HepG2 (cell line): ENCODE data around the gene VPS37D. TPM values are rescaled to one million over a fixed set of nuclear protein-coding genes. Genes with fewer than 3 reads are reported as not detected.

Source experiments
- ATAC-seq: fragments of 200-7000 bp; cut with Tn5 transposase; 3 replicates; pipeline ENCODE4 v1.9.1; 2020; ENCODE audit warnings: mild to moderate bottlenecking, moderate library complexity
- BruUV-seq: library from RNA; stranded (reverse); fragments of 400-500 nt; replicated peaks from 2 replicates; lab custom pipeline; 2021; lab: Mats Ljungman, UMichigan
- CTCF ChIA-PET: fragments of 300-600 bp; formaldehyde crosslinking; extraction: SDS; loops from one replicate; lab custom pipeline; 2021; ENCODE audit warnings: low total read pairs, inconsistent platforms, low intra/inter-chr PET ratio; lab: Yijun Ruan, JAX
- POLR2A ChIA-PET: fragments of 350-600 bp; sonication (Branson Sonifier 250); formaldehyde crosslinking; loops from one replicate; lab custom pipeline; 2020; ENCODE audit warnings: antibody characterized with exemption, inconsistent platforms; lab: Yijun Ruan, JAX
- DNase-seq: peaks from one replicate; pipeline ENCODE4 v3.0.0-alpha.2; 2015; ENCODE audit warnings: low spot score
- FAIRE-seq: peaks from 3 replicates; lab custom pipeline; 2011; peaks lifted over from hg19 to GRCh38; lab: Jason Lieb, UNC
- H2AFZ ChIP-seq: one replicate; pipeline ENCODE4 v1.6.1; 2011; ENCODE audit warnings: low read length, inconsistent platforms
- H3K27ac ChIP-seq: fragments of 300-600 bp; 3 replicates; pipeline ENCODE4 v1.8.0; 2011; ENCODE audit warnings: mixed run types, mild to moderate bottlenecking, mixed read lengths, low read length, inconsistent platforms; ENCODE audit not compliant: insufficient read depth; ENCODE audit errors: extremely low read length
- H3K27me3 ChIP-seq, 2 experiments: fragments of 200-600 bp in 1 of 2; 2 replicates in 1 of 2; 3 replicates in 1 of 2; pipeline versions ENCODE4 v1.6.0 to v1.8.0; 2011; ENCODE audit warnings: low read length in 2 of 2, mild to moderate bottlenecking in 2 of 2, moderate library complexity in 2 of 2, inconsistent platforms in 1 of 2; ENCODE audit not compliant: insufficient read depth in 2 of 2, control insufficient read depth in 1 of 2
- H3K36me3 ChIP-seq, 2 experiments: fragments of 200-600 bp in 1 of 2; replicated peaks in 1 of 2; 2 replicates in 1 of 2; 3 replicates in 1 of 2; pipeline versions ENCODE4 v1.5.1 to v1.8.0; 2011; ENCODE audit warnings: low read length in 2 of 2, inconsistent platforms in 1 of 2; ENCODE audit not compliant: insufficient read depth in 2 of 2, control insufficient read depth in 1 of 2
- H3K4me1 ChIP-seq: 2 replicates; pipeline ENCODE4 v1.5.1; 2012; ENCODE audit warnings: low read length, inconsistent platforms; ENCODE audit not compliant: insufficient read depth
- H3K4me2 ChIP-seq: 2 replicates; pipeline ENCODE4 v1.6.0; 2011; ENCODE audit warnings: low read depth, low read length, inconsistent platforms
- H3K4me3 ChIP-seq, 3 experiments: fragments of 200-600 bp in 1 of 3; sonication (generic), shearing (Covaris generic) in 1 of 3; replicated peaks in 1 of 3; 2 replicates each; pipeline ENCODE4 v1.5.1; 2011 to 2016; ENCODE audit warnings: low read length in 3 of 3, inconsistent platforms in 2 of 3, low read depth in 2 of 3, mild to moderate bottlenecking in 2 of 3, control low read depth in 1 of 3, mixed read lengths in 1 of 3; ENCODE audit not compliant: insufficient read depth in 1 of 3
- H3K79me2 ChIP-seq: one replicate; pipeline ENCODE4 v1.6.1; 2011; ENCODE audit warnings: low read length, inconsistent platforms; ENCODE audit not compliant: insufficient read depth
- H3K9ac ChIP-seq: 2 replicates; pipeline ENCODE4 v1.6.0; 2011; ENCODE audit warnings: mild to moderate bottlenecking, low read depth, low read length, inconsistent platforms; ENCODE audit not compliant: insufficient read depth
- H3K9me3 ChIP-seq: 2 replicates; pipeline ENCODE4 v1.5.1; 2012; ENCODE audit warnings: mild to moderate bottlenecking, low read length
- H4K20me1 ChIP-seq: 2 replicates; pipeline ENCODE4 v1.6.0; 2011; ENCODE audit warnings: inconsistent platforms, mild to moderate bottlenecking, low read length, moderate library complexity; ENCODE audit not compliant: insufficient read depth
- DMAP1 ChIP-seq: IDR thresholded peaks from 2 replicates; pipeline ENCODE4 v1.6.1; 2016
- HNRNPL ChIP-seq: fragments of 200-400 bp; formaldehyde crosslinking; IDR thresholded peaks from 2 replicates; pipeline ENCODE4 v1.6.1; 2017; ENCODE audit warnings: mild to moderate bottlenecking, low read depth, low read length
- MTF2 ChIP-seq: sonication (generic); formaldehyde crosslinking; IDR thresholded peaks from 2 replicates; pipeline ENCODE4 v1.5.0; 2020; ENCODE audit warnings: missing genetic modification reagents, borderline replicate concordance
- ZBTB1 ChIP-seq: sonication (generic); formaldehyde crosslinking; IDR thresholded peaks from 2 replicates; pipeline ENCODE4 v1.4.0; 2020; ENCODE audit warnings: missing genetic modification reagents, borderline replicate concordance
- ZMYM3 ChIP-seq: sonication (generic); formaldehyde crosslinking; IDR thresholded peaks from 2 replicates; pipeline ENCODE4 v1.5.1; 2020; ENCODE audit warnings: mild to moderate bottlenecking, missing genetic modification reagents
- WGBS: methylation state at CpG from one replicate; pipeline ENCODE4 v1.1.6; 2017; ENCODE audit warnings: low lambda C conversion rate; 5-methylcytosine and 5-hydroxymethylcytosine counted together
- in situ Hi-C: cut with HindIII; loops from 2 replicates; pipeline ENCODE4 v1.10.0; 2017; ENCODE audit warnings: low pct_unique_long_range_greater_than_20kb; ENCODE audit not compliant: extremely low pct_ligation_motif_present
- intact Hi-C: fragments of 100-400 bp; cut with micrococcal nuclease; formaldehyde crosslinking; loops from one replicate; pipeline ENCODE4 v1.10.0; 2022; ENCODE audit not compliant: unreplicated experiment
- microRNA counts: library from miRNA; unstranded; fragments of <30 nt; microRNA quantifications from one replicate; lab custom pipeline; 2015
- microRNA-seq: library from miRNA; unstranded; fragments of <30 nt; microRNA quantifications from one replicate; pipeline ENCODE4, GENCODE V29; 2020
- polyA plus RNA-seq, 8 experiments: library from polyadenylated mRNA; depleted of rRNA in 3 of 8; stranded (reverse) in 7 of 8; unstranded in 1 of 8; fragments of >200 nt; fragmentation: Illumina TruSeq in 4 of 8; extraction: Trizol in 4 of 8; gene quantifications; 2 replicates each; pipeline versions ENCODE4 v1.2.1 to v1.2.3, GENCODE V29; 2011 to 2016; ENCODE audit warnings: low read depth in 4 of 8, missing spikeins in 1 of 8, mixed read lengths in 1 of 8; ENCODE audit not compliant: insufficient read depth in 1 of 8
- small RNA-seq, 3 experiments: library from RNA; depleted of rRNA; stranded (forward); fragments of <200 nt; gene quantifications; one replicate each; pipeline ENCODE3, GENCODE V24; 2012; ENCODE audit warnings: low read depth in 2 of 3, low replicate concordance in 1 of 3; ENCODE audit not compliant: insufficient read length in 3 of 3, insufficient read depth in 2 of 3
- total RNA-seq, 5 experiments: library from RNA; depleted of rRNA; stranded (reverse); fragments of >200 nt; fragmentation: Illumina TruSeq; extraction: Trizol; gene quantifications; 2 replicates each; pipeline ENCODE4 v1.2.3, GENCODE V29; 2016; ENCODE audit warnings: low read depth in 1 of 5

The VPS37D gene
- total and polyA plus RNA-seq, 2 of the 13 experiments (the other 11 are each of a cell fraction or from before 2014, with no cell fraction given), result 3.8 to 6.3 TPM

DNA sequence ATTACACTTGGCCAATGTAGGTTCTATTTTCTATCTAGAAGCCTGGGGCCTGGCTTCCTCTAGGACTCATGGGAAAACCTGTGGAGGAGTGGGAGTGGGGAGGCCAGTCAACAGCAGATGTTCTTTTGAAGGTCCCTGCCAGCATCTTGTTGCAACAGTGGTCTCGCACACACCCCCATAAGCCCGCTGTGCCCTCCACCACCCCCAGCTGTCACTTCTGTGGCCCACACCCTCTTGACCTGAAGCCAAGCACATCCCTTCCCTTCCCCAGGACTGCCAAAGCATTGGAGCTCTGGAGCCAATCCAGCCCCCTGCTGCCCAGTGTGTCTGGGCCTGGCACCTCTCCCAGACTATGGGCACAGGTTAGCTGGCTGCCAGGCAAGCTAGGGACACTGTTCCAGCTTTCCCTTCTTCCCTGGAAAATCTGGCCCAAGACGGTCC lies 53.8 kb downstream of the VPS37D start:
- Histone ChIP-seq H3K9me3 (no peaks in the 10 kb centered on the region), H3K27me3 (peaks cover 0 to 1% of the 10 kb centered on the region in 2 experiments; a peak in 2 of 5 replicates), H3K36me3 (no peaks in the 10 kb centered on the region), H3K4me1 (peaks cover 42% of the 10 kb centered on the region), H3K9ac (no peak overlapping the region), H3K4me2 (no peak overlapping the region), H4K20me1 (peaks cover 4% of the 10 kb centered on the region), H3K27ac (no peak overlapping the region), H3K79me2 (no peaks in the 10 kb centered on the region), H3K4me3 (no peak overlapping the region), H2AFZ (no peak overlapping the region)
- in situ Hi-C loops (no loop called here), intact Hi-C loops (no loop called here)
- DNase-seq (no peak), ATAC-seq (no peak), FAIRE-seq (no peak)
- CTCF ChIA-PET, result no interaction called here
- 64% methylated on average over 3 of the region's 3 CpGs for WGBS
- no TSS peak for BruUV-seq
- TF ChIP-seq ZMYM3 (CRISPR knock-in tag) (no peak), MTF2 (CRISPR knock-in tag) (no peak), ZBTB1 (CRISPR knock-in tag) (no peak), DMAP1 (CRISPR knock-in tag) (no peak), HNRNPL (peak; percentile 59; the same call in 1 of the 2 replicates)
- POLR2A ChIA-PET, result no interaction called here

MicroRNA genes within 50 kb of the gene (microRNA counts, 767-probe panel; counts per million panel counts)
- not detected for microRNA hsa-miR-4284 (lab: Ali Mortazavi, UCI)

Small RNA genes lying within 50 kb of the gene (microRNA-seq; reads per million reads assigned to microRNA genes)
- gene MIR4284, result not detected

Small RNA genes lying within 50 kb of the gene (small RNA-seq; reads per million reads assigned to genes)
- gene MIR4284, result 0 to 0.98 (median 0) reads per million in 3 experiments

Other genes with a start within 250 kb of the VPS37D start
- 0.87 and 2.2 TPM in 2 replicates for gene FZD9, start 234.1 kb upstream of the VPS37D start, total RNA-seq (2016; rRNA removed; fragmentation: Illumina TruSeq; extraction: Trizol)
- gene FZD9, start 234.1 kb upstream of the VPS37D start, polyA plus RNA-seq (2011; rRNA removed), result 0.53 and 0.94 TPM in 2 replicates
- 69.4 and 93.4 TPM in 2 replicates for gene BAZ1B, start 145.5 kb upstream of the VPS37D start, total RNA-seq (2016; rRNA removed; fragmentation: Illumina TruSeq; extraction: Trizol)
- 16.0 and 18.6 TPM in 2 replicates for gene BAZ1B, start 145.5 kb upstream of the VPS37D start, polyA plus RNA-seq (2011; rRNA removed)
- 22.1 and 24.3 TPM in 2 replicates for gene BCL7B, start 110.1 kb upstream of the VPS37D start, total RNA-seq (2016; rRNA removed; fragmentation: Illumina TruSeq; extraction: Trizol)
- gene BCL7B, start 110.1 kb upstream of the VPS37D start, polyA plus RNA-seq (2011; rRNA removed), result 38.2 and 38.3 TPM in 2 replicates
- 17.7 and 47.2 TPM in 2 replicates for gene TBL2, start 89.3 kb upstream of the VPS37D start, total RNA-seq (2016; rRNA removed; fragmentation: Illumina TruSeq; extraction: Trizol)
- 43.4 and 51.8 TPM in 2 replicates for gene TBL2, start 89.3 kb upstream of the VPS37D start, polyA plus RNA-seq (2011; rRNA removed)
- 17.2 and 51.6 TPM in 2 replicates for gene MLXIPL, start 43.3 kb upstream of the VPS37D start, total RNA-seq (2016; rRNA removed; fragmentation: Illumina TruSeq; extraction: Trizol)
- 60.1 and 66.2 TPM in 2 replicates for gene MLXIPL, start 43.3 kb upstream of the VPS37D start, polyA plus RNA-seq (2011; rRNA removed)
- gene DNAJC30, start 15.6 kb downstream of the VPS37D start, total RNA-seq (2016; rRNA removed; fragmentation: Illumina TruSeq; extraction: Trizol), result 3.0 and 3.3 TPM in 2 replicates
- 3.5 and 3.8 TPM in 2 replicates for gene DNAJC30, start 15.6 kb downstream of the VPS37D start, polyA plus RNA-seq (2011; rRNA removed)
- 37.5 and 47.5 TPM in 2 replicates for gene BUD23, start 15.8 kb downstream of the VPS37D start, total RNA-seq (2016; rRNA removed; fragmentation: Illumina TruSeq; extraction: Trizol)
- 50.3 and 54.5 TPM in 2 replicates for gene BUD23, start 15.8 kb downstream of the VPS37D start, polyA plus RNA-seq (2011; rRNA removed)
- gene STX1A, start 51.8 kb downstream of the VPS37D start, total RNA-seq (2016; rRNA removed; fragmentation: Illumina TruSeq; extraction: Trizol), result 2.9 and 6.1 TPM in 2 replicates
- gene STX1A, start 51.8 kb downstream of the VPS37D start, polyA plus RNA-seq (2011; rRNA removed), result 12.2 and 14.8 TPM in 2 replicates
- gene ABHD11, start 71.0 kb downstream of the VPS37D start, total RNA-seq (2016; rRNA removed; fragmentation: Illumina TruSeq; extraction: Trizol), result 6.4 and 7.0 TPM in 2 replicates
- 7.1 and 8.1 TPM in 2 replicates for gene ABHD11, start 71.0 kb downstream of the VPS37D start, polyA plus RNA-seq (2011; rRNA removed)
- 0.31 TPM in 1 of 2 replicates, not detected in the other for gene CLDN3, start 102.4 kb downstream of the VPS37D start, total RNA-seq (2016; rRNA removed; fragmentation: Illumina TruSeq; extraction: Trizol)
- gene CLDN3, start 102.4 kb downstream of the VPS37D start, polyA plus RNA-seq (2011; rRNA removed), result 0.51 and 0.59 TPM in 2 replicates
- gene CLDN4, start 163.2 kb downstream of the VPS37D start, total RNA-seq (2016; rRNA removed; fragmentation: Illumina TruSeq; extraction: Trizol), result 9.4 and 28.2 TPM in 2 replicates
- 35.7 and 47.4 TPM in 2 replicates for gene CLDN4, start 163.2 kb downstream of the VPS37D start, polyA plus RNA-seq (2011; rRNA removed)
- gene METTL27, start 174.7 kb downstream of the VPS37D start, total RNA-seq (2016; rRNA removed; fragmentation: Illumina TruSeq; extraction: Trizol), result 1.2 and 2.0 TPM in 2 replicates
- 3.0 and 3.6 TPM in 2 replicates for gene METTL27, start 174.7 kb downstream of the VPS37D start, polyA plus RNA-seq (2011; rRNA removed)
- not detected in 2 replicates for gene TMEM270, start 193.3 kb downstream of the VPS37D start, total RNA-seq (2016; rRNA removed; fragmentation: Illumina TruSeq; extraction: Trizol)
- not detected in 2 replicates for gene TMEM270, start 193.3 kb downstream of the VPS37D start, polyA plus RNA-seq (2011; rRNA removed)